NCI-H226 (cell line): Measurements from ENCODE around the gene TMEM191B.
"Not testable (repeated sequence)": the region's sequence is repeated elsewhere in the genome, so short reads cannot be mapped to it uniquely, and the experiment has no call there.

Source experiments
- DNase-seq: peaks from one replicate; pipeline ENCODE4 v3.0.0-alpha.2; 2015

TMEM191B gene

GRCh38 chr22:18527752-18528596 is at the start of gene TMEM191B:
Gene TMEM191B (plus strand): TSS chr22:18527802. CDS start chr22:18527981, 179 bp downstream.
- DNase-seq, result not testable (repeated sequence)

- not testable (repeated sequence) for DNase-seq
Measured at GRCh38 chr22:18496227-18496626, 31.4 kb upstream of the TMEM191B start.

GRCh38 chr22:18511327-18511726 is 16.3 kb upstream of the TMEM191B start:
- DNase-seq, result not testable (repeated sequence)

GRCh38 chr22:18512378-18512777 is 15.2 kb upstream of the TMEM191B start:
- DNase-seq, result not testable (repeated sequence)

GRCh38 chr22:18513454-18513853 is 14.1 kb upstream of the TMEM191B start:
- DNase-seq, result not testable (repeated sequence)

GRCh38 chr22:18518061-18518460 is 9.5 kb upstream of the TMEM191B start, which contains the start of gene GGTLC3:
Gene GGTLC3 (minus strand): TSS chr22:18518161. CDS start chr22:18517897, 264 bp downstream.
- DNase-seq, result not testable (repeated sequence)

- DNase-seq, result not testable (repeated sequence)
Measured at GRCh38 chr22:18522762-18523161, 4.8 kb upstream of the TMEM191B start.

GRCh38 chr22:18523328-18523727 is 4.3 kb upstream of the TMEM191B start:
- DNase-seq, result not testable (repeated sequence)

GRCh38 chr22:18528597-18529415 is 1.2 kb downstream of the TMEM191B start:
- DNase-seq, result peak; percentile 1

GRCh38 chr22:18529416-18530145 is 2.0 kb downstream of the TMEM191B start:
- DNase-seq, result not testable (repeated sequence)

GRCh38 chr22:18533633-18534032 is 6.0 kb downstream of the TMEM191B start:
- DNase-seq, result not testable (repeated sequence)

GRCh38 chr22:18534315-18534714 is 6.7 kb downstream of the TMEM191B start:
- DNase-seq, result not testable (repeated sequence)

GRCh38 chr22:18539994-18540393 is 12.4 kb downstream of the TMEM191B start:
- not testable (repeated sequence) for DNase-seq

GRCh38 chr22:18543400-18543799 is 15.8 kb downstream of the TMEM191B start:
- not testable (repeated sequence) for DNase-seq

- DNase-seq, result not testable (repeated sequence)
Measured at GRCh38 chr22:18544615-18545014, 17.0 kb downstream of the TMEM191B start.

- DNase-seq, result not testable (repeated sequence)
Measured at GRCh38 chr22:18549458-18550179, 22.0 kb downstream of the TMEM191B start.

- DNase-seq, result not testable (repeated sequence)
Measured at GRCh38 chr22:18551046-18551445, 23.4 kb downstream of the TMEM191B start.

GRCh38 chr22:18552839-18553597 is 25.4 kb downstream of the TMEM191B start:
- DNase-seq, result not testable (repeated sequence)

GRCh38 chr22:18554280-18555256 is 27.0 kb downstream of the TMEM191B start:
- DNase-seq, result not testable (repeated sequence)

GRCh38 chr22:18558516-18558915 is 30.9 kb downstream of the TMEM191B start:
- not testable (repeated sequence) for DNase-seq
